T-helper 2 cell treated with Interferon-gamma antibody and Interleukin-4, amounts not matched to agents 100 ng/mL and 5 ng/mL, for 36 hours (primary cell): Measurements from ENCODE around the gene NTRK3. TPM values are rescaled to one million over a fixed set of nuclear protein-coding genes. Genes with fewer than 3 reads are reported as not detected.
"Not testable (repeated sequence)": the region's sequence is repeated elsewhere in the genome, so short reads cannot be mapped to it uniquely, and the experiment has no call there.

Source experiments
- intact Hi-C: fragments of 100-400 bp; cut with micrococcal nuclease; formaldehyde crosslinking; loops from one replicate; pipeline ENCODE4 v1.15.1; 2023
- total RNA-seq: library from RNA; stranded (reverse); gene quantifications from 2 replicates; pipeline ENCODE4 v1.2.3, GENCODE V29; 2022

NTRK3 gene
- total RNA-seq, 1 donor from 2014 or later, result not detected

- intact Hi-C loops, result no loop called here
These were observed 220.2 kb downstream of the NTRK3 start for GRCh38 chr15:88036154-88036839.

DNA sequence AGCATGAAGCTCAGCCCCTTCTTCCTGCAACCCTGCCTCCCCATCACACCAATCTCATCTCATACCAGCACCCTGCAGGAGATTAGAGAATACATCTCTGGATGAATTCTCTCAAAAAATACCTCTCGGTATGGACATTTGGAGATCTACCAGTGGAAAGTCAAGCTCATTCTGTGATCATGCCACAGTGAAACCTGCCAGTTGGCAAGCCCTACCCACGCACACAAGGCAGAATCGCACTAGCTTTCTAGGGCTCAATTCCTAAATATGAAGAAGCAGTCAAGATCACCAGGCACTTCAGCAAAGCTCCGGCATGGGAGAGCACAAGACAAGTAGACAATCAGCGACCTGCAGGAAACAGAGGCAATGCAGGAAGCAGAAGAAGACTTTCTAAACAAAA, 221.2 kb downstream of the NTRK3 start:
- intact Hi-C loops, result no loop called here

DNA sequence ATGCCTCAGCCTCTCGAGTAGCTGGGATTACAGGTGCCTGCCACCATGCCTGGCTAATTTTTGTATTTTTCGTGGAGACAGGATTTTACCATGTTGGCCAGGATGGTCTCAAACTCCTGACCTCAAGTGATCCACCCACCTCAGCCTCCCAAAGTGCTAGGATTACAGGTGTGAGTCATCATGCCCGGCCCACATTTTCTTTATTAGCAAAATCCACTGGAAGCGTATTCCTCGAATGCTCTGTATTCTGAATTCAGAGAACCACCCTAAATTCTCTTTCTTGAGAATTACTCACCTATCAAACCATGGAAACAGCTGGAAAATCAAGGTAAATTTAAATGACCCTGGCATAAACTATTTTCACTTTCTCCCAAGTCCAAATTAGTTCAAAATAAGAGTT, 223.1 kb downstream of the NTRK3 start:
- intact Hi-C loops, result not testable (repeated sequence)

DNA sequence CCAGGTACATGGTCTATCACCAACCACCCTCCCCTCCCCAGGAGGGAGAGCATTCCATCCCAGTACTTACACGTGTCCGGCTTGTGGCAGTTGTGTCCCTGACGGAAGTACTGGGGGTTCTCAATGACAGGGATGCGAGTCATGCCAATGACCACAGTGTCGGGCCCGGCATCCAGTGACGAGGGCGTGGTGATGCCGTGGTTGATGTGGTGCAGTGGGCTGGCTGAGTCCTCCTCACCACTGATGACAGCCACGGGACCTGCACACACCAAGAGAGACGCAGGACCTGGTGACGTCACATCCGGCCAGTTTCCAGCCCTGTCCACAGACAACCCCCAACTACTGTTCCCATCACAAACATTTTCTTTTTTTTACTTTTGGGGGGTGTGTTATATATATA, 223.8 kb downstream of the NTRK3 start:
- intact Hi-C loops, result no loop called here

- intact Hi-C loops, result no loop called here
These were observed 225.1 kb downstream of the NTRK3 start for GRCh38 chr15:88031461-88031860.

- intact Hi-C loops, result no loop called here
These were observed 226.8 kb downstream of the NTRK3 start for GRCh38 chr15:88029696-88030095.

DNA sequence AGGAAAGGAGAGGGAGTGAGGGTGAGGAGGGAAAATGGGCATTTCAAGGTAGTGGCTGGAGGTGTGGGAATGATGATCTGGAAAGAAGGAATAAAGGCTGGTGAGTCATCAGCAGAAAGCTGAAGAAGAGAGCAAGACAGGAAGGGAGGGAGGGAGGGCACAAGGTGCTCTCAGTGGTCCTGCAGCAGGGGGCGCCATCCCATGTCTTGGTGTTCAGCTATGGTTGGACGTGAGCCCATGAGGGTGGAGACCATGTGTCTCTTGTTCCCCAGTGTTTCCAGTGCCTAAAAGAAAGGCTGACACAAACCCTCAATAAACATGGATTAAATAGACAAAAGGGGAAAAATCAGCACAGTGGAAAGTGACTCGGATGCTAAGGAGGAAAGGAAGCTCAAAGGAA, 228.5 kb downstream of the NTRK3 start:
- intact Hi-C loops, result no loop called here

DNA sequence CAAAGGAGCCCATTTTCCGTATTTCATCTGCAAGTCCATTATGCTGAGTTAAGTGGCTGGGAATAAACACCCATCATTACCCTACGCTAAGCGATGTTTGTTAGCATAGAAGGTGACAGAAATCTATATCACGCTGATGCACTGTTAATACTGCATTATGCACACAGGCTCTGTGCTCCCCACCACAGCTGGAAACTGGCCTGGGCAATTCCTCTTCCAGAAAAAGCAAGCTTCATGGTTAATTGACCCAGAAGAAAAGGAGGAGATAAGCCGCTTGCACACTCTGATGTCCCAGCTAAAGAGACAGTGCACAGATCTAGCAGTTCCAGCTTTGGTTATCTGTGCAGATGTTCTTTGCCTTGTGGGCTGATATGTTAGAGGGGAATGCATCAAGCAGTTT, 232.6 kb downstream of the NTRK3 start:
- intact Hi-C loops, result loop anchor here (5.0 kb wide), 1 partner anchor 697 kb away; no protein-coding TSS in a partner anchor

DNA sequence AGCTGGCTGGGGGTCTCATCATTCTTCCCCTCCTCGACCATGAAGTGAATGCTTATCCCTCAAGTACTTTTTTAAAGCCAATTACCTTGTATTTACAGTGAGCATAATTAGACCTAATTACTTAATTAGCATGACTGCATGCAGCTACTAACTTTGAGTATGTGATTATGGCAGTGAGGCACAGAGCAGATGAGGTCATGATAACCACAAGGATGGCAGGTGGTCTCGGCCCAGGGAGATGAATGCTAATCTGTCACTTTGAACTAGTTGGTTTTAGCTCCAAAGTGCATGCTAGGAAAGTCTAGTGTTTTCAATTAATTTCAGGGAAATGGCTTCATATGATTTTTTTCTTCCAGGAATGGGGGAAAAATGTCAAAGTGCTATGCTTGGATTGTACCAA, 233.8 kb downstream of the NTRK3 start:
- intact Hi-C loops, result loop anchor here (5.0 kb wide), 1 partner anchor 695 kb away; no protein-coding TSS in a partner anchor

GRCh38 chr15:88021601-88022000, 234.9 kb downstream of the NTRK3 start:
- intact Hi-C loops, result loop anchor here (5.0 kb wide), 1 partner anchor 694 kb away; no protein-coding TSS in a partner anchor

DNA sequence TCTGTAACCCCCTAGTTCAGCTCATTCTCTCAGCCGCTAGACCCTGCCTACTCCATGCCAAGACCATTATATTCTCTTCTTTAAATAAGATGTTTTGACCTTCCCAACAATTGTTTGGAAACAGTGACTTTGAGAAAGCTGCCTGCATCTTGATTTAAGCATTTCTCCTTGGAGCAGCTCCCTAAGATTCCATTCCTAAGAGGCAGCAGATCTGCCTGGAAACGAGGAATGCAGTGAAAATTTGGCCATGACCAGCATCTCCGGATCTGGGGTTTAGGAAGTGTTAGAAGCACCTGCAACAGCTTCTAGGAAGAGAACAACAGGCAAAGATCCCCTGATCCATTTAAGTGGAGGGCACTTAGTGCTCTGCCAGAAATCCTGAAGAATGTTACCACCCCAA, 235.7 kb downstream of the NTRK3 start:
- intact Hi-C loops, result loop anchor here (5.0 kb wide), 1 partner anchor 694 kb away; no protein-coding TSS in a partner anchor

DNA sequence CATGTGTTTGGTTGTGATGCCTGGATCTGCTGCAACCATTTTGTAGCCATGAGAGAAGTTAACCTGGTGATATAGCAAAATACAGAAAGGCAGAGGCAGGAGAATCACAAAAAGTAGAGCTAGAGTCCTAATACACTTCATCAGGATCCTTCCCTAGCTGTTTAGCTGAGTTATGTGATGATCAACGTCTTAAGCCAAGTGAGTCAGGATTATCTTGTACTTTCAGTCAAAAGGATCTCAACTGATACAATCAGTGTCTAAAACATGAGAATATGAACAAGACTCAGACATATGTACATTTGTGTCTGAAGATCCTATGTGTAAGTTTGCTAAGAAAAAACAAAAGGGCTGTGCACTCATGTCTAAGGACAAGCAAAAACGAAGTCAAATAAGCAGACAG, 236.9 kb downstream of the NTRK3 start:
- intact Hi-C loops, result loop anchor here (5.0 kb wide), 1 partner anchor 692 kb away; no protein-coding TSS in a partner anchor

- intact Hi-C loops, result no loop called here
These were observed 237.5 kb downstream of the NTRK3 start for GRCh38 chr15:88018869-88019641.

GRCh38 chr15:88017753-88018152, 238.8 kb downstream of the NTRK3 start:
- intact Hi-C loops, result no loop called here

GRCh38 chr15:88016406-88016805, 240.1 kb downstream of the NTRK3 start:
- intact Hi-C loops, result no loop called here

GRCh38 chr15:88015228-88015860, 241.2 kb downstream of the NTRK3 start:
- intact Hi-C loops, result no loop called here

GRCh38 chr15:88014454-88015160, 241.9 kb downstream of the NTRK3 start:
- intact Hi-C loops, result no loop called here

DNA sequence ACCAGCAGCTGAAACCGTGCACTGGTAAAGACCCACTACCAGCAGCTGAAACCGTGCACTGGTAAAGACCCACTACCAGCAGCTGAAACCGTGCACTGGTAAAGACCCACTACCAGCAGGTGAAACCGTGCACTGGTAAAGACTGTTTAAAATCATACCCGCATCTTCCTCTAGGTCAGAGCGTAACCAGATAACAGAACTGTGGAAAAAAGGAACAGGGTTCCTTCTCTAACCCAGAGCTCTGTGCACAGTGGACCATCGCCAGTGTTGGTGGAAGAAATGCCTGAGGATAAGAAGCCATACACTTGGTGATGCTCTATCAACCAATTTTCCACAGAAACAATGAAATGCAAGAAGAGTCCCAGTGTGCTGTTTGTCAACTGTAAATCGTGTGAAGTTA, 243.4 kb downstream of the NTRK3 start:
- intact Hi-C loops, result no loop called here

DNA sequence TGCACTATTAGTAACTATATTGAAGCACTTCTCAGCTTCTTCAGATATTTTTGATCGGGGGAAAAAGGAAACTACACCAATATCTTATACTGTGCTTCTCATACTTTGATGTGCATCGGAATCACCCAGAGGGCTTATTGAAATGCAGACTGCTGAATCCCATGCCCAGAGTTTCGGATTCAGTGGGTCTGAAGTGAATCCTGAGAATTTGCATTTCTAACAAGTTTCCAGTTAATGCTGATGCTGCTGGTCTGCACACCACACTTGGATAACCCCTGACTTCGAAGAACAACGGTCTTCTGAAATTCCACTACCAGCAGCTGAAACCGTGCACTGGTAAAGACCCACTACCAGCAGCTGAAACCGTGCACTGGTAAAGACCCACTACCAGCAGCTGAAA, 243.9 kb downstream of the NTRK3 start:
- intact Hi-C loops, result no loop called here

DNA sequence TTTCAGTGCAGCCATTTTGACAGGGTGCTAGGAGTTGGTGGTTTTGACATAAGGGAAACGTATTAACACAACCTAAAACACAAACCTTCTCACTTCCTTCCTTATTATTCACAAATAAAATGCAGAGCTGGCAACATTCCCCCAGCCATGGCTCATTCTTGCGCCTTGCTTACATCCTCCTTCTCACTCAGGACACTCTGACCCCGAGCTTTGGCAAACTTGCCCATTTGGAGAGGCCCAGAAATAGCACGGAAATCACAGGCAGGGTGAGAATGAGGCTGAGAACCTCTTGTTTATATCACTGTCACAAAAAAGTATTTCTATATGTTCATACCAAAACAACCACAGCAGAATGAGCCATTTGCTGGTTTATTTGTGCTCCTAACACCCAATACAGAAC, 244.3 kb downstream of the NTRK3 start:
- intact Hi-C loops, result no loop called here

DNA sequence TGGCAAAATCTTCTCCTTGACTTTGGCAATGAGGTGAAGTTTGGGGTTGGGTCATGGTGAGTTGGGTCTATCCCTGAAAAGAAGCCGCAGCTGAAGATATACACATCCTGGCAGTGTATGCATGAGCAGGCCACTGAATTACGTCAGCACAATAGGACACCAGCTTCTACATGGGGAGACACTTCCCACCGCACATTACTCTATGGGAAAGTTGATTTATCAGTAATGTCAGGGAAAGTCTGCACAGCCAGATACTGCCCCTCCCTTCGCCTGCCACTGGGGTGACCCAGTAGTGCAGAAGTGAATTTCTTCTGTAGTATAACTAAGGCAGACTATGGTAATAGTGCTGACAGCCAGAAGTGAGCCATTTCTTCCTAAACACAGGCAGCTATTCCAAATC, 245.0 kb downstream of the NTRK3 start:
- intact Hi-C loops, result no loop called here
